Left ventricle myocardium inferior (tissue), 1 donor: Measurements from ENCODE around the gene GON4L. TPM values are rescaled to one million over a fixed set of nuclear protein-coding genes. Genes with fewer than 3 reads are reported as not detected.
"Not testable (repeated sequence)": the region's sequence is repeated elsewhere in the genome, so short reads cannot be mapped to it uniquely, and the experiment has no call there.

Experiments used
- DNase-seq: peaks from one replicate; pipeline ENCODE4 v3.0.0-alpha.2; 2020
- H3K27ac ChIP-seq: fragments of 200-600 bp; replicated peaks from 2 replicates; pipeline ENCODE4 v1.8.0; 2021
- H3K27me3 ChIP-seq: fragments of 200-600 bp; 2 replicates; pipeline ENCODE4 v1.8.0; 2021; ENCODE audit warnings: low read depth
- H3K36me3 ChIP-seq: fragments of 200-600 bp; 2 replicates; pipeline ENCODE4 v1.8.0; 2021
- H3K4me1 ChIP-seq: fragments of 200-600 bp; 2 replicates; pipeline ENCODE4 v1.8.0; 2021
- H3K4me3 ChIP-seq: fragments of 200-600 bp; 2 replicates; pipeline ENCODE4 v1.8.0; 2021; ENCODE audit warnings: mild to moderate bottlenecking, moderate library complexity
- H3K9me3 ChIP-seq: fragments of 200-600 bp; replicated peaks from 2 replicates; pipeline ENCODE4 v1.8.0; 2021
- intact Hi-C: fragments of 100-400 bp; cut with micrococcal nuclease; formaldehyde crosslinking; loops from one replicate; pipeline ENCODE4 v1.11.0; 2022
- total RNA-seq: library from RNA; stranded (reverse); fragmentation: NEBNext Ultra II Directional; extraction: Animal tissue kit (Norgen Biotek cat#: 25700); gene quantifications from one replicate; pipeline ENCODE4 v1.2.1, GENCODE V29; 2021
- TF ChIP-seq, protein P1 (sequence below): fragments of 200-600 bp; IDR thresholded peaks from 2 replicates; pipeline ENCODE4 v1.8.0; 2021; ENCODE audit warnings: antibody characterized with exemption, mild to moderate bottlenecking, borderline replicate concordance
- donor health status: DM: no; HTN: yes; CAD: no; lungs with severe emphysema.

GON4L gene
- total RNA-seq, 1 donor from 2014 or later = 24.1 TPM

DNA sequence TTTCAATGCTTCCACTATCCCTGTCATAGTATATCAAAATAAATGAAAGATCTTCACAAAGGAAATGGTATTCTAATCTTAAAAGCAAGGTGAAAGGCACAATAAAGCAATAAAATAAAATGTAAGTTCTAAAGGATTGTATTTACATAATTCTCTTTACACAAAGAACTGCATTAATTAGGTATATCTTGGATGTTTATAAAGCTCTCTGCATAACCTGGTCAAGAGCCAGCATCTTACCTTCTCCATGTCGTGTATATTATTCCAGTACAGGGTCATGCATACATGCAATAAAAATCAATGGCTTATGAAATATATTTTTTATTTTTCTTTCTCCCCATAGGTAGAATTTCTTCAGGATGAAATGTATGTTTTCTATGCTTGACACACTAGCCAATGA, 63.8 kb downstream of the GON4L start:
- H3K4me3 ChIP-seq = no peak overlapping the region
- TF ChIP-seq, protein P1, sequence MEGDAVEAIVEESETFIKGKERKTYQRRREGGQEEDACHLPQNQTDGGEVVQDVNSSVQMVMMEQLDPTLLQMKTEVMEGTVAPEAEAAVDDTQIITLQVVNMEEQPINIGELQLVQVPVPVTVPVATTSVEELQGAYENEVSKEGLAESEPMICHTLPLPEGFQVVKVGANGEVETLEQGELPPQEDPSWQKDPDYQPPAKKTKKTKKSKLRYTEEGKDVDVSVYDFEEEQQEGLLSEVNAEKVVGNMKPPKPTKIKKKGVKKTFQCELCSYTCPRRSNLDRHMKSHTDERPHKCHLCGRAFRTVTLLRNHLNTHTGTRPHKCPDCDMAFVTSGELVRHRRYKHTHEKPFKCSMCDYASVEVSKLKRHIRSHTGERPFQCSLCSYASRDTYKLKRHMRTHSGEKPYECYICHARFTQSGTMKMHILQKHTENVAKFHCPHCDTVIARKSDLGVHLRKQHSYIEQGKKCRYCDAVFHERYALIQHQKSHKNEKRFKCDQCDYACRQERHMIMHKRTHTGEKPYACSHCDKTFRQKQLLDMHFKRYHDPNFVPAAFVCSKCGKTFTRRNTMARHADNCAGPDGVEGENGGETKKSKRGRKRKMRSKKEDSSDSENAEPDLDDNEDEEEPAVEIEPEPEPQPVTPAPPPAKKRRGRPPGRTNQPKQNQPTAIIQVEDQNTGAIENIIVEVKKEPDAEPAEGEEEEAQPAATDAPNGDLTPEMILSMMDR = no peak
- no peaks in the 10 kb centered on the region for H3K4me1 ChIP-seq
- DNase-seq = no peak
- no peaks in the 10 kb centered on the region for H3K9me3 ChIP-seq
- H3K27ac ChIP-seq = no peak overlapping the region
- intact Hi-C loops = no loop called here
- H3K27me3 ChIP-seq = no peaks in the 10 kb centered on the region
- H3K36me3 ChIP-seq = peaks cover 70% of the 10 kb centered on the region

DNA sequence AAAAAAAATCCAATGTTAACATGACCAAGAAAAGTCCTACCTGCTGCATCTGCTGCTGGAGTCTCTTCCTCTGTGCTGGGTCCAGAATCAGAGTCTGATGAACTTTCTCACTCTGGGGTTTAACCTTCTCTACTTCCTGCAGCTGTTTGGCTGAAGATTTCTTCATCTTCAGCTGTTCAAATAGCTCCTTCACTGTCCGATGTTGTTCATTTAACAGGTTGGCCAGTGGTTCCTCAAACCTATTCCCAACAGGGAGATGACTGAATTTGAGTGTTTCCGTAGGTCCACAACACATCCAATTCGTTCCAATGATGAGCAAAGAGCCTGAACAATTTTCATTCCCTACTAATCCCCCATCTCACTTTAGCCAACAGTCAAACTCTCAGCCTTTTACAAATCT, 79.4 kb downstream of the GON4L start:
- Histone ChIP-seq H3K4me3 (no peak overlapping the region), H3K9me3 (no peaks in the 10 kb centered on the region), H3K4me1 (no peaks in the 10 kb centered on the region), H3K36me3 (peaks cover 87% of the 10 kb centered on the region), H3K27ac (no peak overlapping the region), H3K27me3 (no peaks in the 10 kb centered on the region)
- DNase-seq = no peak
- intact Hi-C loops = no loop called here
- TF ChIP-seq, protein P1 = no peak

GRCh38 chr1:155776414-155776813, 80.6 kb downstream of the GON4L start:
- H3K4me1 ChIP-seq = no peaks in the 10 kb centered on the region
- TF ChIP-seq, protein P1 = no peak
- no peaks in the 10 kb centered on the region for H3K9me3 ChIP-seq
- DNase-seq = no peak
- no peak overlapping the region for H3K27ac ChIP-seq
- peaks cover 90% of the 10 kb centered on the region for H3K36me3 ChIP-seq
- H3K27me3 ChIP-seq = no peaks in the 10 kb centered on the region
- H3K4me3 ChIP-seq = no peak overlapping the region
- intact Hi-C loops = no loop called here

GRCh38 chr1:155773221-155773620, 83.8 kb downstream of the GON4L start:
- H3K9me3 ChIP-seq = no peaks in the 10 kb centered on the region
- no peak for DNase-seq
- no peaks in the 10 kb centered on the region for H3K4me1 ChIP-seq
- intact Hi-C loops = no loop called here
- H3K27me3 ChIP-seq = no peaks in the 10 kb centered on the region
- peaks cover 97% of the 10 kb centered on the region for H3K36me3 ChIP-seq
- TF ChIP-seq, protein P1 = no peak
- no peak overlapping the region for H3K27ac ChIP-seq
- H3K4me3 ChIP-seq = no peak overlapping the region

DNA sequence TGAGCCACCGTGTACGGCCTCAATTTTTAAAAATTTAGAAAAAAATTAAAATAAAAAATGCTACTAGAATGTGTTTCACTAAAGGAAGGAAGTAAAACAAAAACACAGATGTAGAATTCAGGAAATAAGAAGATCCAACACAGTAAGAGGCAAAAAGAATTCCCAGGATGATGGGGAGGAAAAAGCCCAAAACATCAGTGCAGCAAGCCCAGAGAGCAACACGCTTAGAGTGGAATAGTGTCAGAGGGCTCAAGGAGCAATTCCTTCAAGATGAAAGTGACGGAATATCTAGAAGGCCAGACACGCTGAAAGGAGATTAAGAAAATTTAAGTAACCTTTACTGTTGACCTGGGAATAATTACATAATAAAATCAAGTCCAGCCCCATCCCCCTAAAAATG, 87.8 kb downstream of the GON4L start:
- Histone ChIP-seq H3K4me1 (no peaks in the 10 kb centered on the region), H3K4me3 (no peak overlapping the region), H3K9me3 (no peaks in the 10 kb centered on the region), H3K27me3 (no peaks in the 10 kb centered on the region), H3K27ac (no peak overlapping the region), H3K36me3 (peaks cover 92% of the 10 kb centered on the region)
- no peak for DNase-seq
- intact Hi-C loops = no loop called here
- TF ChIP-seq, protein P1 = no peak

DNA sequence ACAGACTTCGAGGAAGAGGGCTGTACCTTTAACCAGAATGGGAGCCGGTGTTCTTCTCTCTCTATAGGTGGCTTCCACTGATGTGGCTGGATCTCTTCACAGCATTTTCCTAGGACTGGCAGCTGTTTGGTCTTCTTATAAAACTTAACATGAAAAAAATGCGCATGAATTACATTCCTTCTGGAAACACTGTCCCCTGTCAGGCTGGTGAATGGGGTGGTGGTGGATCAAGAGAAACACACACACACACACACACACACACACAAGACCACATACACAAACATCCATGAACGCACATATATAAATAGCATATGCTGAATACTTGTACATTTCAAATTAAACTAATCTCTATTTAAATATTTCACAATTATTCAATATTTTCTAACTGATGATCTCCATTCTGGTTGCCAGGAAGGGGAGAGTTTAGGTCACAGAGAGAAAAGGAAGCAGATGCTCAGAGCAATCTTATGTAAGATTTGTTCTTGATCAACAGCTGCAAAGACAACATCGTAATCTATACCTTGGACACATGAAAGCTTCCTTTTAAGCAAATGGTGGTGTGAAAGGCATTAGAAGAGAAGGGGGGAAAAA, 89.5 kb downstream of the GON4L start:
- H3K9me3 ChIP-seq, DNase-seq, intact Hi-C loops, H3K27ac ChIP-seq, H3K4me3 ChIP-seq, H3K27me3 ChIP-seq, H3K4me1 ChIP-seq: not testable (repeated sequence)
- peaks cover 92% of the 10 kb centered on the region for H3K36me3 ChIP-seq

- DNase-seq, intact Hi-C loops, H3K27me3 ChIP-seq, H3K4me3 ChIP-seq, H3K4me1 ChIP-seq, H3K9me3 ChIP-seq, H3K27ac ChIP-seq: not testable (repeated sequence)
- peaks cover 92% of the 10 kb centered on the region for H3K36me3 ChIP-seq
These were observed 93.0 kb downstream of the GON4L start for GRCh38 chr1:155763989-155764388.

DNA sequence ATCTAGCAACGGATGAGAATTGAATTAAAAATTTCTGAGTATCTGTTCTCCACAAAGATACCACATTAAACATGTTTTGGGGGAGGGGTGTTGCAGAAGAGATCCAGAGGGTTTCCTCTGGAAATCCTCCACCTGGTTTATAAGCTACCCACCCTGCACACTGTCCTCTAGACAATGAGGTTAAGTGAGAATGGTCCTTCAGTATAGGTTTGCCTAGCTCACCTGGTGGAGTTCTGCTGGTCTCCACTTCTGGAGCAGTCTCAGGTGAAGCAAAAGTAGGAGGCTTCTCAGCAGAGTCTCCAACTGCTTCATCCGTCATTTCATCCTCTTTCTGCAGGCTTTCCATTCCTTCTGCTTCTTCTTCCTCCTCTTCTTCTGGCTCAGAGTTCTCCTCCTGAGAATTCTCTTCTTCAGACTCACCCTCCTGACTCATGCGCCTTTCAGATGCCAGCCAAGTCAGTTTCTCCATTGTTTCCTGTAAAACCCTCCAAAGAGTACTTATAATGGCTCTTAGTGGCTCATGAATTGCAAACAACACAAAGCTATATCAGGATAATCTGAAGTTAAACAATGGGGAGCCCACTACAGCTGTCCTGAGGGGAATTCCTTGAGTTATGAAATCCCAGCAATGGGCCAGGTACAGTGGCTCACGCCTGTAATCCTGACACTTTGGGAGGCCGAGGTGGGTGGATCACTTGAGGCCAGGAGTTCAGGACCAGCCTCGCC, 93.8 kb downstream of the GON4L start:
- H3K4me3 ChIP-seq, H3K9me3 ChIP-seq, DNase-seq, intact Hi-C loops, H3K27me3 ChIP-seq, H3K4me1 ChIP-seq, H3K27ac ChIP-seq: not testable (repeated sequence)
- H3K36me3 ChIP-seq = peaks cover 92% of the 10 kb centered on the region
